Endodermal cell (in vitro differentiated cells): Measurements from ENCODE around the gene DMBT1. TPM values are rescaled to one million over a fixed set of nuclear protein-coding genes. Genes with fewer than 3 reads are reported as not detected.

Experiments
- DNase-seq: peaks from one replicate; pipeline ENCODE4 v3.0.0-alpha.2; 2017
- H3K27ac ChIP-seq: 2 replicates; pipeline ENCODE4 v1.5.1; 2013; ENCODE audit warnings: mild to moderate bottlenecking, low read depth, low read length, moderate library complexity
- H3K27me3 ChIP-seq: 2 replicates; pipeline ENCODE4 v1.6.1; 2013; ENCODE audit warnings: mild to moderate bottlenecking, low read length, moderate library complexity; ENCODE audit not compliant: insufficient read depth, control insufficient read depth, poor library complexity, severe bottlenecking
- H3K36me3 ChIP-seq: 2 replicates; pipeline ENCODE4 v1.7.0; 2013; ENCODE audit warnings: mild to moderate bottlenecking, low read length, moderate library complexity; ENCODE audit not compliant: control insufficient read depth, insufficient read depth
- H3K4me1 ChIP-seq: one replicate; pipeline ENCODE4 v1.7.0; 2013; ENCODE audit warnings: low read length; ENCODE audit not compliant: control insufficient read depth, insufficient read depth
- H3K4me3 ChIP-seq: 2 replicates; pipeline ENCODE4 v1.5.1; 2013; ENCODE audit warnings: mild to moderate bottlenecking, low read length, moderate library complexity
- H3K9ac ChIP-seq: 2 replicates; pipeline ENCODE4 v1.6.1; 2013; ENCODE audit warnings: mild to moderate bottlenecking, low read length, moderate library complexity; ENCODE audit not compliant: poor library complexity, severe bottlenecking; ENCODE audit errors: extremely low read depth
- H3K9me3 ChIP-seq: 2 replicates; pipeline ENCODE4 v1.6.1; 2013; ENCODE audit warnings: mild to moderate bottlenecking, low read length, moderate library complexity; ENCODE audit not compliant: control insufficient read depth
- H3K27ac Mint-ChIP-seq: 2 replicates; pipeline ENCODE4 v1.8.0; 2020; ENCODE audit warnings: mixed read lengths
- H3K27me3 Mint-ChIP-seq: 2 replicates; pipeline ENCODE4 v1.8.0; 2021; ENCODE audit warnings: mild to moderate bottlenecking, mixed read lengths; ENCODE audit not compliant: insufficient read depth
- H3K36me3 Mint-ChIP-seq: 2 replicates; pipeline ENCODE4 v1.8.0; 2020; ENCODE audit warnings: low read depth, mixed read lengths
- H3K4me1 Mint-ChIP-seq: 2 replicates; pipeline ENCODE4 v1.8.0; 2020; ENCODE audit warnings: mixed read lengths
- H3K4me3 Mint-ChIP-seq: 2 replicates; pipeline ENCODE4 v1.8.0; 2020; ENCODE audit warnings: mild to moderate bottlenecking, moderate library complexity, mixed read lengths
- H3K9me3 Mint-ChIP-seq: 2 replicates; pipeline ENCODE4 v1.8.0; 2020; ENCODE audit warnings: mild to moderate bottlenecking, mixed read lengths
- WGBS, 2 experiments: methylation state at CpG; one replicate each; pipeline versions ENCODE4 v1.1.5 to v1.1.7; 2013; ENCODE audit warnings: missing lambda C conversion rate in 2 of 2, mixed read lengths in 1 of 2; ENCODE audit not compliant: insufficient coverage in 1 of 2, insufficient read length in 1 of 2; 5-methylcytosine and 5-hydroxymethylcytosine counted together
- total RNA-seq, 2 donors: library from RNA; stranded (reverse); fragmentation: NEBNext Ultra II Directional in 1 of 2; extraction: Animal tissue kit (Norgen Biotek cat#: 25700) in 1 of 2; gene quantifications; 2 replicates in 1 of 2; 3 replicates in 1 of 2; pipeline ENCODE4 v1.2.1, GENCODE V29; 2021
- TF ChIP-seq, protein P1 (sequence below): fragments of 200-600 bp; sonication (generic); conservative IDR thresholded peaks from 2 replicates; pipeline ENCODE4 v1.5.0; 2021; ENCODE audit warnings: antibody characterized with exemption, mild to moderate bottlenecking

Gene DMBT1
- total RNA-seq, 2 donors from 2014 or later = not detected

DNA sequence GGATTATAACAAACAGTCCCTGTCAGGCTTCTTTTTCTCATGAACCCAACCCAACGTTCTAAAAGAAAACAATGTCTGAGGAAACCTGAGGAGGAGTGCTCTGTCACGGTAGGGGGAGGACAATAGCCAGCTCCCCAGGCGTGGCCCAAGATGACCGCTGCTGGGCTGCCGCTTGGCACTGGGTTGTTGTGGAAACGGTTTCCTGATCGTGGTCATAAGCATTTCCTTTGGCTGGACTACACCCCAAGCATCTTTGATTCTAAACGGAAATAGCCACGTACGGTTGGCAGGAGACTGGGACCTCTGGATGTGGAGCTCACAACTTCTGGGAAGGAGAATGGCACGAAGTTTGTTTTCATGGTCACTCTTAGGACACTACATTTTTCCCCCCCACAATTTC, 30.4 kb upstream of the DMBT1 start:
- DNase-seq = no peak
- Histone ChIP-seq H3K9me3 (no peaks in the 10 kb centered on the region), H3K36me3 (no peaks in the 10 kb centered on the region), H3K27ac (no peak overlapping the region), H3K27me3 (peaks cover 85% of the 10 kb centered on the region), H3K9ac (no peak overlapping the region), H3K4me1 (no peaks in the 10 kb centered on the region), H3K4me3 (no peak overlapping the region)
- Mint-ChIP-seq H3K36me3 (no peaks in the 10 kb centered on the region), H3K27me3 (peaks cover 50% of the 10 kb centered on the region), H3K4me1 (no peaks in the 10 kb centered on the region), H3K4me3 (no peak overlapping the region), H3K27ac (no peak overlapping the region), H3K9me3 (no peaks in the 10 kb centered on the region)
- TF ChIP-seq, protein P1, sequence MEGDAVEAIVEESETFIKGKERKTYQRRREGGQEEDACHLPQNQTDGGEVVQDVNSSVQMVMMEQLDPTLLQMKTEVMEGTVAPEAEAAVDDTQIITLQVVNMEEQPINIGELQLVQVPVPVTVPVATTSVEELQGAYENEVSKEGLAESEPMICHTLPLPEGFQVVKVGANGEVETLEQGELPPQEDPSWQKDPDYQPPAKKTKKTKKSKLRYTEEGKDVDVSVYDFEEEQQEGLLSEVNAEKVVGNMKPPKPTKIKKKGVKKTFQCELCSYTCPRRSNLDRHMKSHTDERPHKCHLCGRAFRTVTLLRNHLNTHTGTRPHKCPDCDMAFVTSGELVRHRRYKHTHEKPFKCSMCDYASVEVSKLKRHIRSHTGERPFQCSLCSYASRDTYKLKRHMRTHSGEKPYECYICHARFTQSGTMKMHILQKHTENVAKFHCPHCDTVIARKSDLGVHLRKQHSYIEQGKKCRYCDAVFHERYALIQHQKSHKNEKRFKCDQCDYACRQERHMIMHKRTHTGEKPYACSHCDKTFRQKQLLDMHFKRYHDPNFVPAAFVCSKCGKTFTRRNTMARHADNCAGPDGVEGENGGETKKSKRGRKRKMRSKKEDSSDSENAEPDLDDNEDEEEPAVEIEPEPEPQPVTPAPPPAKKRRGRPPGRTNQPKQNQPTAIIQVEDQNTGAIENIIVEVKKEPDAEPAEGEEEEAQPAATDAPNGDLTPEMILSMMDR = no peak
- WGBS, 2 experiments = 93 to 94% methylated on average over 11 of the region's 11 CpGs

DNA sequence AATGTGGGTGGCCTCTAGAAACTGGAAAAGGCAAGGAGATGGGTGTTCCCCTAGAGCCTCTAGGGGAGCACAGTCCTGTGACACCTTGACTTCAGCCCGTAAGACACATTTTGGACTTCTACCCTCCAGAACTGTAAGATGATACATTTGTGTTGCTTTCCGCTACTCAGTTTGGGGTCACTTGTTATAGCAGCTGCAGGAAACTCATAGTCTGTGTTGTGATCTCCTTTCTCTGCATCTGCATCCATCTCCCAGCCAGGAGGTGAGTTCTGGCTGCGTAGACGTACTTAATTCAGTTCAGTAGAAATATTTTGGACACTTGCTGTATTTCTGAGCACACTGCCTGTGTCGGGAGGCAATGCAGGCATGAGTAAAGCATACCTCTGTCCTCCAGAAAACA, 29.3 kb upstream of the DMBT1 start:
- H3K27me3 Mint-ChIP-seq = peaks cover 49% of the 10 kb centered on the region
- H3K9me3 Mint-ChIP-seq = no peaks in the 10 kb centered on the region
- H3K27me3 ChIP-seq = peaks cover 89% of the 10 kb centered on the region
- H3K9me3 ChIP-seq = no peaks in the 10 kb centered on the region
- WGBS, 2 experiments = 83 to 91% methylated on average over 5 of the region's 5 CpGs
- no peak overlapping the region for H3K27ac ChIP-seq
- H3K27ac Mint-ChIP-seq = no peak overlapping the region
- DNase-seq = no peak
- H3K36me3 Mint-ChIP-seq = no peaks in the 10 kb centered on the region
- no peaks in the 10 kb centered on the region for H3K4me1 Mint-ChIP-seq
- no peaks in the 10 kb centered on the region for H3K4me1 ChIP-seq
- TF ChIP-seq, protein P1 = no peak
- H3K36me3 ChIP-seq = no peaks in the 10 kb centered on the region
- no peak overlapping the region for H3K9ac ChIP-seq
- no peak overlapping the region for H3K4me3 Mint-ChIP-seq
- no peak overlapping the region for H3K4me3 ChIP-seq

DNA sequence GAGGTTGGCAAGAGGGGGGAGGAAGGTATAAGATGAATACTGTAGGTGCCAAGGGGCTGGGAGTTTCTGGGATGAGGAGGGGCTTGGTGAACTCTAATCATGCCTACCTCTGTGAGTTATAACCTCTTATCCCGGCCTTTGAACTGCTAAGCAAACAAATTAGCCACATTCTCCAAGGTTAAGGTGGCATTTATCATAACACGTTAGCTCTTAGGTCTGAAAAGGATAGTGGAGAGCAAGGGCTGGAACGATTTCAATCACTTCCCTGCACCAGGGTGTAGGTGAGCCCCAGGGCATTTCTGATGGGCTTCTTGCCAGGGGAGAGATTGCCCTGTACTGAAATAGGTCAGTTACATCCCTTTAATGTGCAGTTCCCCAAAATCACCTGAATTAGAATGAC, 28.6 kb upstream of the DMBT1 start:
- 77 to 81% methylated on average over 3 of the region's 3 CpGs for WGBS, 2 experiments
- TF ChIP-seq, protein P1 = no peak
- Mint-ChIP-seq H3K36me3 (no peaks in the 10 kb centered on the region), H3K4me1 (no peaks in the 10 kb centered on the region), H3K4me3 (no peak overlapping the region), H3K9me3 (peaks cover 3% of the 10 kb centered on the region), H3K27ac (no peak overlapping the region), H3K27me3 (peaks cover 42% of the 10 kb centered on the region)
- Histone ChIP-seq H3K4me3 (no peak overlapping the region), H3K9me3 (no peaks in the 10 kb centered on the region), H3K9ac (no peak overlapping the region), H3K36me3 (no peaks in the 10 kb centered on the region), H3K27me3 (peaks cover 87% of the 10 kb centered on the region), H3K27ac (no peak overlapping the region), H3K4me1 (no peaks in the 10 kb centered on the region)
- DNase-seq = no peak
